ENCODE measurements around the gene TMEM151A.

TMEM151A gene

DNA sequence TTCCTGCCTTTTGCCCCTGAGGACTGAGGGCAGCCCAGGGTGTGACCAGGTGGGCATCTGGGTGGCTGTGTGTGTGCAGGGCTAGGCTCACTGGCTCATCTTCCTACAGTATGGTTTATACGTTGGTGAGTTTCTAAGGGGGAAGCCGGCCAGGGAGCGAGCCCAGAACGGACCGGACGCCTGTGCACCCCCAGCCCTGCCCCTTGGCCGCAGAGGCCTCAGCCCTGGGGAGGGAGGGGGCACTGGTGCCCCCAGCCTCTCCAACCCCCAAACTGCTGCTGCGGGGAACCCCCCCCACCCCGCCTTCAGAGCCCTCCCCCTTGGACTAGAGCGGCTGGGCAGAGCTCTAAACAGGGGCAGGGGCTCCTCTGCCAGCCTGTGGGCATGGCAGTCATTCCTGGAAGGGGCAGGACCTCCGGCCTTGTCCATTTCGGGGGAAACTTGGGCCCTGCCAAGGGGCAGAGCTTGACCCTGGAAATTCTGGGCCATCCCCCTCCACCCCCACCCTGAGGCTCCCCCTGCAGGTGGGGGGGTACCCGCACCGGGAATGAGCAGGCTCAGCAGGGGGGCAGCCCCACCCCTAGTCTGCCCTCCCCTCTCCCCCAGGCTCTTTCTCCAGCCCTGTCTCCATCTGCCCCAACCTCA, 8.1 kb upstream of the TMEM151A start:
- DNase-seq = no peak

DNA sequence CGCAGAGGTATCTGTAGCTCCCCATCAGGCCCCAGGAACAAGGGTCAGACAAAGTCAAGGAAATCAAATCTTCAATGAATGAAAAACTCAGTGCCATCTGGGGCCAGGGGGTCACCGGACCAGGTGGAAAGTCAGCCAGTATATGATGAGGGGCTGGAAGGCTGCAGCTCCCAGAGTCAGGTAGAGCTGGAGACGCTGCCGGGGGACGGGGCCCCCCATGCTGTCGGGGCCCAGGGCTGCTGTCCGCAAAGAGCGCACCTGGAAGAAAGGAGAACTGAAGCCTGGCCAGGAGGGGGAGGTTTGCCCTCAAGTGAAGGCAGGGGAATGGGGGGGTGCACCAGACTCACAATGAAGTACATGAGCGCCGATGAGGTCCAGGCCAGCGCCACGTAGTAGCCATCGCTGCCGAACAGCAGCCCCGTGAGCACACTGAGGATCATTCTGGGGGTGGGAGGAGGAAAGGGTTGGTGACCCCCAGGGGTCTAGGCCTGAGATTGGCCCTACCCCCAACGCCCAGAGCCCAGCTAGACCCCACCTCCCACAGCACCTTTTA, 7.1 kb upstream of the TMEM151A start:
- DNase-seq = no peak

DNA sequence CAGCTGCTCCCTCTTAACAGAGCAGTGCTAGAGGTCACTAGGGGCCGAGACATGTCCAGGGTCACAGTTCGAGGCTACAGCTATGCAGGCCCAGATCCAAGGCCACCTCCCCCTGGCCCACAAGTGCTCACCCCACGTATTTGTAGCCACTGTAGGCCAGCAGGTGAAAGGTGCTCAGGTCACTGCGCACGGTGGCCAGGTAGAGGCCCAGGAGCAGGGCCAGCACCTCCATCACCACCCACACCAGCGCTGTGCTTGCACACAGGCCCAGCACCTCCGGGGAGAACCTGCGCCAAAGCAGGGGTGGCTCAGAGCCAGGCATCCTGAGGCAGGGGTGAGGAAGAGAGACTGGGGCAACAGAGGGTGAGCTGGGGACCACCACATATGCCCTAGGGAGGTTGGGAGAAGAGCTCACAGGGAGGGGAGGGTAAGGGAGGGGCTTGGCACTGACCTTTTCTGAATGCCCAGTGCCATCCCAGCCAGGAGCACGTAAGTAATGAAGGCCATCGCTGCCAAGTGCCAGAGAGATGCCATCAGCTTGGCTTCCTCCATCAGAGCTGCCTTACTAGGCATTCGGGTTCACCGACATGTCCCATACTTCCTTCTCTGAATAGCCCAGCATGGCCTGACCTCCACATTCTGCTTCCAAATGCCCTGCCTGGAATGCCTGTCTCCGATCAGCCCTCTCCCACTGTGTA, 6.3 kb upstream of the TMEM151A start:
- DNase-seq = no peak

DNA sequence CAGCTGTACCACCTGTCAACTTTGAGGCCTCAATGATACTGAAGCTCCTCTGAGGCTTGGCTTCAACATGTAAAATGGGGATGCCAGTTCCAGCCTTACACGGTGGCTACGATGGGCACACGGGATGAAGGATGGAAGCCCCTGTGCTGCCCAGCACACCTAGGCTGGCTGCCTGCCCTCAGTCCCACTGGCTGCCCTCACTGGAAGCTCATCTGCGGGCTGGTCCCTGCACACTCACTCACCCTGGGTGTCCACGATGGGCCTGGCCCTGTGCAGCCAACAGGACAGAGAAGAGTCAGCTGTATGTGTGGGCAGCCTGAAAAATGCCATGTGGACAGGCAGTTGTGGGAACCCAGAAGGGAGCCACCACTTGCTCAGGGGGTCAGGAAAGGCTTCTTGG, 5.0 kb upstream of the TMEM151A start:
- DNase-seq = no peak

- DNase-seq = no peak
These were observed 4.3 kb upstream of the TMEM151A start for GRCh38 chr11:66287211-66287888.

DNA sequence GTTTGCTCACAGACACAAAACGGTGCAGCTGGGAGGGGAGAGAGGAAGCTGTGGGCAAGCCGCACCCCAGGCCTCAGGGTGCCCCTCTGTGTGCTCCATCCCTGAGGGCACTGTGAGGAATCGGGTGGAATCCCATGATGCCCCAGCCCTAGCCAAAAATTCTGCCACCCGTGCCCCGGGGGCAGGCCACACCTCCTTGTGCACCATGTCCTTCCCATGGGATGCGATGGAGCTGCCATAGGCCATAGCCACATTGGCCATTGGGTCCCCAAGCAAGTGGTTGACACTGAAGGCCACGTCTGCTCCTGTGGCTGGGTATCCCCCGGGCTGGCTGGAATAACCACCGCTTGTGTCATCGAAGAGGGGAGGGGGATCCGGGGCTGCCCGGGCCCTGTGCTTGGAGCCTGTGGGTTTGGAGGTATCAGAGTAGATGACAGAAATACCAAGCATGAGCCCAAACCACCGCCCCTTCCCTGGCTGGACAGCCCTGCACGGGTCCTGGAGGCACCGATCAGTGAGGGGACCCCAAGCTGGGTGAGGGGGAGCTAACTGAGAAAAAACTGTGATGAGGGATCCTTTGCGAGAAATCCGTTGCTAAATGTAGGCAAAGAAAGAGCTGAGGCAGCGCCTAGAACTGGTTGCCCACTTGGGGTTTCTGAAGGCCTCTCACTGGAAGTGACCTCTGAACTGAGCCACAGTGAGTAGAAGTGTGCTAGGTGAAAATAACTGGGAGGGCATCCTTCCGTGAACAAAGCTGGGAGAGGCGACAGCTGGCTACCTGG, 3.6 kb upstream of the TMEM151A start:
- no peak for DNase-seq

DNA sequence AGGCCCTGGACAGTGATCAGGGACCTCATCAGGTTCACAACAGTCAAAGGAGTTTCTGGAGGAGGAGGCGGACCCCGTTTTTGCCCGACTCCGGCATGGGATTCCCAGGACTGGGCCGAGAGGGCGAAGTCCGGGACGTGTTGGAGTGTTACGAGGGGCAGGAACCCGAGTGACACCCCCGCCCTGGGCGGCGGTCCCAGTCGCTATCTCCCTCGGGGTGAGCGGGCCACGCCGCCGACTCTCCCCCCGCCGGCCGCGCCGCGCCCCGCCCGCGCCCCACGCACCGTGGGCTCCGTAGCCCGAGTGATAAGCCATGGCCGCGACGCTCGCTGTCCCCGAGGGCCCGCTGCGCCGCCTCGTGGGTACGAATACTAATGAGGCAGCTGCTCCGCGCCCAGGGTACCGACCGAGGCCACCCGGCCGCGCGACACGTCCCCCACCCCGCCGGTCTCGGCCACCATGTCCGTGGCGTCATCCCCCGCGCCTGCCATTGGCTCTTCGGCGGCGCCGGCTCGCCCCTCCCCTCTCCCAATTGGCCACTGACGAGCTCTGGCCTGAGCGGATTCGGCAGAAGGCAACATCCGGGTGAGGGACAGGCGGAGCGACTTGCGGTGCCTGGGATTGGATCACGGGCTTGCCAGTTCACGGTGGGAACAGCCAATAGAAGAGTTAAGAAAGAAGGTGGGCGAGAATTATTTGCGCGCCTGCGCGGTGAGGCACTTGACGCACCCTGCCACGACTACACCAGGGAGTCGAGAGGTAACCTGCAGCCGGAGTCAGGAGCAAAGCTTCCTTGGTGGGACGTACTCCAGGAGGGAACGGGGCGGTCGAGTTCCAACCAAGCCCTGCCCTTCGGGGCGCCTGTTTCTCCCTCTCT, 2.8 kb upstream of the TMEM151A start, which contains the start of gene YIF1A:
YIF1A (minus strand) TSS at position 473 of the 877 bp plus-strand sequence; CDS start at position 315, 158 bp downstream.
- DNase-seq = peak; percentile 99

DNA sequence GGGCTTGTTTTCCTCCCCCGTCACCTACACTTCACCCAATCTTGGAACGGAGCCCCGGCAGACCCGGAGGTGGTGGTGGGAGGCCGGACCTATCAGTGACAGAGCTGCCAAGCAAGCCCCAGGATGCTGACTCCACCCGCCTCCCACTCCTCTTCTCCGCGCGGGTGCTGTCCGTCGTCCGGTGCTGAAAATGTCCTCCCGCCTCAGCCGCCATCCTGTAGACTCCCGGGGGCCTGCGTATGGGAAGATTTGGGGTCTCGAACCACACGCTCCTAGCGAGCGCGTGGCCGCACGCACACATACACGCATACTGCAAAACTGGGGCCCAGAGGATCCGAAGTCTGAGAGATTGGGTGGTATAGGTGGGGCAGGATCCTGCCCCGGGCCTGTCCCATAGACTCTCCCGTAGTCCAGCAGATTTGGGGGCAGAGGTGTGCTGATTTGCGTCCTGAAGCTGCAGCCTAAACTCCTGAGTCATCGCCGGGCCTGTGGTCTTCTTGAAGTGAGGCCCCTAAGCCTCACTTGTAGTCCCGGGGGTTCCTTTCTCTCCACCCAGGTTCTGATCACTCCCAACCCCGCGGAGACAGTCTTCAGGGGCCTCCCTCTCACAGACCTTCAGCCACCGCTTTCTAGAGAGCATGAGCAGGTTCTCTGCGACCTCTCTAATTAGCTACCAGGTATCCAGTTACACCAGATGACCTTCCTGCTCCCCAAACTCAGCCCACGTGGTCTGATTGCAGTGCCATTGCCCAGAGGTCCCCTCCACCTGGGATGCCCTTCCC, 2.0 kb upstream of the TMEM151A start:
- peak; percentile 48 for DNase-seq

DNA sequence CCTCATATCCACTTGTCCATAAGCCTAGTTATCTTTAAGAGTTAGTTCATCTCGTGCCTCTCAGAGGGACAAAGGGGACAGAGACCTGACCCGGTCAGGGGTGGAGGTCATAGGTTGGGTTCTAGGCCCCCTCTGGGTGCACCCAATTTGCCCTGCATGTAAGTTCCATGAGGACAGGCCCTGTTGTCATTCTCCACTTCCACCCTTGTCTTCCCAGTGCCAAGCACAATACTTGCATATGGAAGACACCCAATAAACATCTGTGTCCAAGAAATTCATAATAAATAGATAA, 1.4 kb upstream of the TMEM151A start:
- DNase-seq = no peak

- DNase-seq = no peak
These were observed 390 bp upstream of the TMEM151A start for GRCh38 chr11:66291303-66291705.

GRCh38 chr11:66292543-66293332, 1.0 kb downstream of the TMEM151A start:
- peak; percentile 15 for DNase-seq

GRCh38 chr11:66293352-66293751, 1.7 kb downstream of the TMEM151A start:
- no peak for DNase-seq

DNA sequence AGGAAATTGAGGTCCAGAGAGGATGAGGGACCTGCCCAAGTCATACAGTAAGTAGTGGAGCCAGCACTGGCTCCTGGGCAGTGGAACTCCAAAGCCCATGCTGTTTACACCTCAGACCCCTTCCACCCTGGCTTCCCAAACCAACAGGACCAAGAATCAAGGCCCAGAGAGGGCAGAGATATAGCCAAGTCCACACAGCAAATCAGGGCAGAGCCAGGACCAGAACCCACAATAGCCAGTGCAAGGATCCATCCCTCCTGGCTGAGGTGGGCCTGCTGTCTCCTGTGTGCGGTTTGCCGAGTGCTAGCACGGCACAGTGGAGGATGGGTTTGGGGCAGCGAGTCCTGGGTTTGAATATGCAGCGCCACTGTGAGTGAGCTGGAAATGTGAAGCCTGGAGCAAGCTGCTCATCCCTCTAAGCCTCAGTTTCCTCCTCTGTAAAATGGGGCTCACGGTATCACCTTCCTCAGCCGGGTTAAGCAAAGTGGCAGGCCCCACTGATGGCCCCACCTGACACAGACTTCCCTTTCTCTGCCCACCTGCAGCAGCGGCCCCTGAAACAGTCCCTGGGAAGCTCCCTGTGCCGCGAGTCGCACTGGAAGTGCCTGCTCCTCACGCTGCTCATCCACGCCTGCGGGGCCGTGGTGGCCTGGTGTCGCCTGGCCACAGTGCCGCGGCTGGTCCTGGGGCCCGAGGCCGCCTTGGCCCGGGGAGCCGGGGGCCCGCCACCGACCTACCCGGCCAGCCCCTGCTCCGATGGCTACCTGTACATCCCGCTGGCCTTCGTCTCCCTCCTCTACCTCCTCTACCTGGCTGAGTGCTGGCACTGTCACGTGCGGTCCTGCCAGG, 2.3 kb downstream of the TMEM151A start:
- no peak for DNase-seq

DNA sequence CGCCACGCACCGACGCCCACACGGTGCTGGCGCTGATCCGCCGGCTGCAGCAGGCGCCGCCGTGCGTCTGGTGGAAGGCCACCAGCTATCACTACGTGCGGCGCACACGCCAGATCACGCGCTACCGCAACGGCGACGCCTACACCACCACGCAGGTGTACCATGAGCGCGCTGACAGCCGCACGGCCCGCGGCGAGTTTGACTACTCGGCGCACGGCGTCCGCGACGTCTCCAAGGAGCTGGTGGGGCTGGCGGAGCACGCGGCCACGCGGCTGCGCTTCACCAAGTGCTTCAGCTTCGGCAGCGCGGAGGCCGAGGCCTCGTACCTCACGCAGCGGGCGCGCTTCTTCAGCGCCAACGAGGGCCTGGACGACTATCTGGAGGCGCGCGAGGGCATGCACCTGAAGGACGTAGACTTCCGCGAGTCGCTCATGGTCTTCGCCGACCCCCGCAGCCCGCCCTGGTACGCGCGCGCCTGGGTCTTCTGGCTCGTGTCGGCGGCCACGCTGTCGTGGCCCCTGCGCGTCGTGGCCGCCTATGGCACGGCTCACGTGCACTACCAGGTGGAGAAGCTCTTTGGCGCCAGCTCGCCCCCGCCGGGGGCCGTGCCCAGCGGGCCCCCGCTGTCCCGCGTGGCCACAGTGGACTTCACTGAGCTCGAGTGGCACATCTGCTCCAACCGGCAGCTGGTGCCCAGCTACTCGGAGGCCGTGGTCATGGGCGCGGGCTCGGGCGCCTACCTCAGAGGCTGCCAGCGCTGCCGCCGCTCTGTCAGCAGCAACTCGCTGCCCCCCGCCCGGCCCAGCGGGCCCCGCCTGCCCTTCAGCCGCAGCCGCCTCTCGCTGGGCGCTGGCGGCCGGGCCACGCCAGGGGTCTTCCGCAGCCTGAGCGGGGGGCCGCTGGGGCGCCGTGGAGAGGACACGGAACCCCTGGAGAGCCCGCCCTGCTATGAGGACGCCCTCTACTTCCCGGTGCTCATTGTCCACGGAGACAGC, 3.2 kb downstream of the TMEM151A start:
- DNase-seq = no peak

GRCh38 chr11:66297610-66298009, 5.9 kb downstream of the TMEM151A start:
- no peak for DNase-seq

DNA sequence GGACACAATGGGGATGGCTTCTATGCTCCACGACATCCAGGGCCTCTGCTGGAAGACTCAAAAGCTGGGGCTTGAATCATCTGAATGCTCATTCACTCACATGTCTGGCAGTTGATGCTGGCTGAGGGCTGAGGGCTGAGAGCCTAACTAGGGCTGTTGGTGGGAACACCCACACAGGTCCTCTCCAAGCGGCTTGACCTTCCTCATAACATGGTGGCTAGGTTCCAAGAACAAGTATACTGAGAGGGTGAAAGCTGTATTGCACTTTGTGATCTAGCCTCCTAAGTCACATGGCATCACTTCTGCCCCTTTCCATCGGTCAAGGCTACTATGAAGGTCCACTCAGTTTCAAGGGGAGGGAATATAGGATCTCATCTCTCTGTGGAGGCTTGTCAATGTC, 7.5 kb downstream of the TMEM151A start:
- no peak for DNase-seq

DNA sequence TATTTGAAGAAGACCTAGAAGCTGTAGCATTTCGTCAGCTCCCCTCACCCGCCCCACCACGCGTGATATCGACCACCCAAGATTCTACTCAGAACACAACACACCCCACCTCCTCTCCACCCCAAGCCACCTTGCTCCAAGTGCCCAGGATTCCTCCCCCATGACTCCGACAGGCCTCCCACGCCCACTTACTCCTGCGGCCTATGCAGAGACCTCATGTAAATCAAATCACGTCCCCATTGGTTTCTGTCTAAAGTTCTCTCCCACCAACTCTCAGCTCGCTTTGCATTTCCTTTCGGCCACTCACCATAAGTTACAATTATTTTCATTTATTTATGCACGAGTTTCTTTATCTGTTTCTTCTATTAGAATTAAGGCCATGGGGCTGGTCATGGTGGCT, 11.0 kb downstream of the TMEM151A start:
- DNase-seq = no peak

DNA sequence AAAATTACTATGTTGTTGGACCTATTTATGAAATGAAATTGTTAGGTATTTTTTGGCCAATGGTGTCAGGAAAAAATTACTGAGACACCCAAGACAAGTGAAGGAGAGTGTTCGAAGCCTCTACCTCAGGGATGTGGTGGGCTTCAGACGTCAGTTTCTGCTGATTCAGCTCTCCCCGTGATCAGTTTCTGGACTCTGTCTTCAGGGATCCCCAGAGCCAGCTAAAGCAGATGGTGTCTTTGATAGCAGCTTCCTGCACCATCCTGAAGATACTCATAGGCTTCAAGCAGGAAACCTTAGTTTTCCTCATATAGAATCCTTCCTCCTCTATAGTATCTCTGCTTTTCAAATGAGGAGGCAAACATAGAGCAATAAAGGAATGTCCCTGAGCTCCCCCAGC, 17.8 kb downstream of the TMEM151A start:
- no peak for DNase-seq

All from NCI-H146 (cell line).